ENCODE data around the gene ATP11C.
"Not testable (repeated sequence)": the region's sequence is repeated elsewhere in the genome, so short reads cannot be mapped to it uniquely, and the experiment has no call there.

Gene ATP11C

DNA sequence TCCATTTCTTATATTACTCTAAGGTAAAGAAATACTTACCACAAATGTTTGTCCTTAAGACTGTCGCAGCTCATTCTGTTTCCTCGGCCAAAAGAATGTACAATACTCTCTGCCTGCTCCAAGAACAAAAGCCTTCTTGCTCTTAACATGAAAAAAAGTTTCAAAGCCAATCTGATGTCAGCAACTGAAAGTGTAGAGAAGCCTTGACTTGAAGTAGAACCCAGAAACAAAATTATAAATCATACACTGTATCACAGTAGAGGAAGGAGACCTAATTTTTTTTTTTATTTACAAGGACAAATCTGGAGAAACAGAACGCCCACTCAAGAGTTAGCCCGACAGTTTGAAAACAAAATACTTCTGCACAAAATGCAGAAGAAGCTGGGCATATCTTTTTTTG is 224.8 kb downstream of the ATP11C start, which contains the start of gene MCF2:
MCF2 (minus strand) TSS at position 101 of the 400 bp plus-strand sequence. CDS start 56,423 bp downstream, outside the sequence.
- no peak for DNase-seq

DNA sequence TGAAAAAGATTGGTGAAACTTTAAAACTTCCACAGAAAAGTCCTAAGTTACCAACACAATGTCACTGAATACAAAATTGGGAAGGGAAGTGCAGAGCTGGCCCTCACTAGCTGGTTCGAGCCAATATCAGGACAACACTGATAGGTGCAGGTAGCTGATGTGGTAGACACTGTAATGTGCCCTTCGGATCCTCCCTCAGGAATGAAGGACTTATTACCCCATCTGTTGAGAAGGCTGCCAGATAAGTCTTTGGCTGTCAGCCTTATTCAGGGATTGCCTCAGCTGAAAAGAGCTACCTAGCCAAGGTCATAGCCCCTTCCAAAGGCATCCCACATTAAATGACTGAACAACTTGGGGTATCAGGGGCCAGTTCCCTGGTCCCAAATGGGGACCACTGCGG is 230.2 kb downstream of the ATP11C start:
- no peak for DNase-seq

DNA sequence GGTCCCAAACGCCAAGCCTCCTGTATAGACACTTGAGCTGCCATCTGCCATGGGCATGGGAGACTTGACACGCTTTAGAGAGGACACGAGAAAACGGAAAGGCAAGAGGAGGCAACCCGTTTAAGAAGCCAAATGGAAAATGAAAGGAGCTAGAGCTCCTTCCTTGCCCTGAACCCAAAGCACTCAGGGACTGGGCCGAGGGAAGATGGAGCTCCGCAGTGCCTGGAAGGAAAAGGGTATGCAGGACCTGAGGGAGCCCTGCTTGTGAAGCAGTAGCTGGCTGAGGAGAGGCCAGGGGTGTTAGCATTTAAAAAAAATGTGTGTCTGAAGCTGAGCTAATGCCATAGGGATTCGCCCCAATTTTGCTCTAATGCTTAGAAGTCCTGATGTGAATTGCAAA is 239.9 kb downstream of the ATP11C start:
- DNase-seq, result no peak

DNA sequence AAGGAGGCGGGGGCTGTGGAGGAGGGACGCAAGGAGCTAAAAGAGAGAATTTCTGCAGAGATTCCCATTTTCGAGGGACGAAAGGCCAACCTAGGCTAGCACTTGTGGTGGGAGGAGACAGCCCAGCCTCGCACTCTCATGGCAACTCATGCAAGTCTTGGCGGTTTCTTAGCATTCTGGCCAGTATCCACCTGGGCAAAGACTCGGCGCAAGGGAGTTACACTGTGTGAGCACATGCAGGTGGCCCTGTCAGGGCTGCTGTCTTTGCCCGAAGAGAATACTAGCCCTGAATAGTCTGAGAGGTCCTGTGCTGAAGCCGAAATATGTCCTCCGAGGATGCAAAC is 240.4 kb downstream of the ATP11C start:
- DNase-seq, result no peak

DNA sequence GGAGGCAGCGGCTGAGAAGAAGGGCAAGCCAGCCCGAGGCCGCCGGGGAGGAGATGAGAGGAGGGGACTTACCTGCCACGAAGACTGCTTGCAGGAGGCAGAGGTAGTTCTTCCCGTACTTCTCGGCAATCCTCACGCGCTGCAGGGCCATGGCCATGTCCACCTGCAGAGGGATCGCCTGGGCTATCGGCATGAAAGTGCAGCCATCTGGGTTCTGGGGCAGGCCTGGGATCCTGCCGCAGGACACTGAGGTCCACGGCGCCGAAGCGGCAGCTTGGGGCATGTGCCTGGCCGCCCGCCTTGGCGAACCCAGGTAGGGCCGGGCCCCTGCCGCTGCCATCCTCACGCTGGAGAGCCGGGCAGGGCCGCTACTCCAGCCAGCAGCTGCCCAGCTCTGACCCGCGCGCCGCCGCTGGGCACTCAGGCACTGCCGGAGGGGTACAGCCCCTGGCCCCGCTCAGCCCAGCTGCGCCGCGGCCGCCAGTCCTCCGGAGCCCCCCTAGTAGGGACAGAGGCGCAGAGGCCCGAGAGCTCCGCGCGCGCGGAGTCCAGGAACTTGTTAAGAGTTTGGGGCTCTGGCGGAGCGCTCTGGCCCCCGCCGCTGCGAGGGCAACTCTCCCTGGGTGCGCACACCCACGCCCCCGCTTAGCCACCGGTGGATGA is 240.9 kb downstream of the ATP11C start:
- DNase-seq, result no peak

DNA sequence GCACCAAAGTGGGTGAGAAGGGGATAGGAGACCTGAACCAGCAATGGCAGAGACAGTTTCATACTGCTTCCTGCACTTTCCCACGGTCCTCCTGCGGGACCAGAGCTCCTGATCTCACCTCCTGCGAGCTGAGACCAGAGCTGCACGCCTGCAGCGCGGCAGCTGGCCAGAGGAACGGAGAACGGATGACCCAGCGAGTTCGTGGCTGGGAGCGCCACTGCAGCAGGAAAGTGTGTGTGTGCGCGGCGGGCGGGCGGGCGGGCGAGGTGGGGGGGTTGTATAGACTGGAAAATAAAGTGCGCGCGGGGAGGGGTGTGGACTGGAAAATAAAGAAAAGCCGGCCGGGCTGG is 241.4 kb downstream of the ATP11C start:
- DNase-seq, result no peak

DNA sequence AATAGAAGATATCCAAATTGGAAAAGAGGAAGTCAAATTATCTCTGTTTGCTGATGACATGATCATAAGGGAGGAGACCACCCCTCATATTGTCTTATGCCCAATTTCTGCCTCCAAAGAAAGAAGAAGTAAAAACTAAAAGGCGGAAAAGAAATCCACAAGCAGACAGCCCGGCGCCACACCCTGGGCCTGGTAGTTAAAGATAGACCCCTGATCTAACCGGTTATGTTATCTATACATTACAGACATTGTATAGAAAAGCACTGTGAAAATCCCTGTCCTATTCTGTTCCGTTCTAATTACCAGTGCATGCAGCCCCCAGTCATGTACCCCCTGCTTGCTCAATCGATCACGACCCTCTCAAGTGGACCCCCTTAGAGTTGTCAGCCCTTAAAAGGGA is 247.7 kb downstream of the ATP11C start:
- not testable (repeated sequence) for DNase-seq

DNA sequence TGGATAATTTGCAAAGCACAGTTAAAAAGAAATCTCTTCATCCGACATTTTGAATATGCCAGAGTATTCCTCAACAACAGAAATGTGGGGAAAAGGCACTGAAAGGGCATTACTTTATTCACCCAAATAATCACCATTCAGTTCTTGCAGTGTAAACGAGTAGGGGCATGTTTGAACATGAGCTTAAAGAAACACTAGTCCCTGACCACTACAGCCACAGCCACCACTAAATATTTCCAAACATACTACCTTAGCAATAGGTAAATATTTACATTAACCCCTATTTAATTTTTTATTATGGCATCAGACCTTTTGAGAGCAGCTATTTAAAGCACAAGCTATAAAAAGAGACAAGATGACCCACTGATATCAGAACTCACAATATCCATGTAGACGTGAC is 252.5 kb downstream of the ATP11C start:
- DNase-seq, result no peak
